Dermis microvascular lymphatic vessel endothelial cell (primary cell): ENCODE data around the gene DYNC1I1. TPM values are rescaled to one million over a fixed set of nuclear protein-coding genes. Genes with fewer than 3 reads are reported as not detected.

Experiments used
- DNase-seq, 2 donors: peaks; one replicate each; pipeline versions ENCODE4 v3.0.0 to v3.0.0-alpha.2; 2010; ENCODE audit warnings: low read depth in 2 of 2
- total RNA-seq: library from RNA; depleted of rRNA; stranded (reverse); fragments of >200 nt; gene quantifications from 2 replicates; pipeline ENCODE4 v1.2.1, GENCODE V29; 2014

DYNC1I1 gene
- total RNA-seq = 11.4 and 14.0 TPM in 2 replicates

DNA sequence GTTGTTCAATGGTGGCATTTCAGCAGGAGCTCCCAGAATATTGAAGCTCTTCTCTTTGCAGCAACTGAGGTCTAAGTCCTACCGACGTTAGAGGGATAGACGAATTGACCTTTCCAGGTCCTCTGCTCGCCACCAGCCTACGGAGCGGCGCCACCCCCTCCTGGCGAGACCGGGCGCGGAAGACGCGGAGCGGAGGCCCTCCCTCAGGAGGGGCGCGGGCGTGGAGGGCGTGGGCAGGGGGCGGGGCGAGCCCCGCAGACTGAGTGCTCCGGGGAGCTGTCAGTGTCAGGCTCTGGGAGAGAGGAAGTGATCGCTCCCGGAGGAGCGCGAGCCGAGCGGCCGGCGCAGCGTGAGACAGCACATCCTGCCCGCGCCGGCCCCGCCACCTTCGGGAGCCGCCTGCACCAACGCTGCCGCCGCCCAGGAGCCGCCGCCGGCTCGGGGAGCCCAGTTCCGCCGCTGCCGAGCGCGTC, at the start of gene DYNC1I1:
DYNC1I1 (plus strand) TSS at position 257 of the 473 bp plus-strand sequence. CDS start 32,176 bp downstream, outside the sequence.
- DNase-seq = peak; percentile 17 to 61

DNA sequence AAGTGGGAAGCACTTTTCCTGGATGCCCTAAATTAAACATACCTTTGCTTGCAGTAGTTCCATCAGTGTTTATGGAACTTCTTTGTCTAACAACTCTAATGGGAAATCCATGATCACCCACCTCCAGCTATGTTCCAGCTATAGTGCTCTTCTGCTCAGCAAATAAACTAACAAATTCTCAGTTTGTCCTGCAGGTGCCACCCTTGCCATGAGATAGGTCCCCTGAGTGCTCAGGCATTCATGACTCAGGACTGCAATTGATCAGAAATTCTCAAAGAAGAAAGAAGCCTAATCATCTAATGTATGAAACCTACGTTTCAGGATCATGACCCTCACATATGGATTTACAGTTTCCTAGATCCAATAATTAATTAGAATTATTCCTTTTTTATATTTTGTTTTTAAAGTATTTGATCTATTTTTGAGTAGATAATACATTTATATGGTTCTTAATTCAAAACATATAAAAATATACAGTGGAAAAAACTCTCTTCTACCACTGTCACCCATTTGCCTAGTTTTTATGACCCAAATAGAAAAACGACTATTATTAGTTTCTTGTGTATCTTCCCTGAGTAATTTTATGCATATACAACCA, 48.7 kb upstream of the DYNC1I1 start:
- DNase-seq = peak; percentile 70 to 75

DNA sequence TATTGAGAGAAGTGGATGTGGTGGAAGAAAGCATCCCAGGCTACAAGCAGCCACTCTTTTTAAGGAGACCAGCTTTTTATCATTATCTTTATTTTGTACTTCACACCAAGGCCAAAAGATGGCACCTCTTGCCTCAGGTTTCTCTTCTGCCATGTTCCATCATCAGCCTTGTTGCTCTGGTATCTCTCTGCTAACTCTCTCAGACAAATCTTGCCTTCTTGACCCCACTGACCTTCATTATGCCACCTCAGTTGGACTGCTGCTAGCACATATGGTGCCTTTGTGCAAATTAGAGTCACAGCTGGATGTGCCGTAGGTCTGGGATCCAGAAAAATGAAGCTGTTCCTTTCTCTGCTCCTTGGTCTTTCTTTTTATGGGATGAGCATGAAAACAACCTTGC, 47.1 kb upstream of the DYNC1I1 start:
- DNase-seq = peak; percentile 18 to 19

DNA sequence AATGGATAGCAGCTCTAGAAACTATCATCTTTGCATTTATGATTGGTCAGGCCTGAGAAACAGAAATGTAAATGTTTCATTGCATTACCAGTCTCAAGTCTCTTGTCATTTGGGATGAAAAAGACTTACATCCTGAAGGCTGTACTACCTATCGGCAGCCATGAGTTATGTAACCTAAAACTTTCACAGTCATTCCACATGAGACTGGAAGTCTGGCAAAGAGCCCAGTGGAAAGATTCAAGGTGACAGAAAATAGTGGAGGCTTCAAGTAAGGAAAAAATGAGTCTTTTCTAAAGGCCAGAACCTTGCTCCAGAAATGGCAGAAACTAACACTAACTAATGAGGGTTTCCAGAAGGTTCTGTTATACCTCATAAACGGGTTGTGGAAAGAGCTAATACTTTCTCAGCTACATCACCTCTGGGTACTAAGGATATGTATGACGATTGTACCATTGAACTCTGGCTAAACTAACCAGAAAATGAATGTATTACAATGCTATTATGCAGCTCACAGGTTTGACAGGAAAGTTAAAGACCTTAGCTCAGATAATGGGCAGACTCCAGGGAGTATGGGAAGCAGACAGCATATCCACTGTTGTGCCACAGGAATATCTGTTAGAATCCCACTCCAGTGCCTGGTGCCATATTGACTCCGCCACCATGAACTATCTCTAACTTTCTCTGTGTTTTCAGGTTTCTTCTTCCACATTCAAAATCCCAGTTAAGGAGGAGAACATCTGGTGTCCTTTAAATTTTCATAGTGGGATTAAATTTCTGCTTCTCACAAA, 41.7 kb upstream of the DYNC1I1 start:
- no peak for DNase-seq

DNA sequence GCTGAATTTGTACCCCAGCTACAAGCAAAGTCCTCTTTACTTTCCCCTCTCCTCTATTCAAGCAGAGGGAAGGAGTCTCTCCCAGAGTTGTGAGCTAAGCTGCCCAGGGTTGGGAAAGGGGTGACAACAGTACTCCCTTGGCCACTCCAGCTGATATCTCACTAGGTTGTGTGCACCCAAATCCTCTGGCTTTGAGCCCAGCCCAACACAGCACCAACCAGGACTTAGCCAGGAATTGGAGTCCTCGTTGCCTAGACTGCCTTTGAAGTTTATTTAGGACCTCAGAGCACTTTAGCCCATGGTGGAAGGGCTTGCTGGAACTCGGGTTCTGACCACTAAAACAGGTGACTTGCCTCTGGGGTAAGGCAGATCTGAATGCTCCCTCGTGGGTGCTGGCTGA, 35.7 kb upstream of the DYNC1I1 start:
- no peak for DNase-seq

DNA sequence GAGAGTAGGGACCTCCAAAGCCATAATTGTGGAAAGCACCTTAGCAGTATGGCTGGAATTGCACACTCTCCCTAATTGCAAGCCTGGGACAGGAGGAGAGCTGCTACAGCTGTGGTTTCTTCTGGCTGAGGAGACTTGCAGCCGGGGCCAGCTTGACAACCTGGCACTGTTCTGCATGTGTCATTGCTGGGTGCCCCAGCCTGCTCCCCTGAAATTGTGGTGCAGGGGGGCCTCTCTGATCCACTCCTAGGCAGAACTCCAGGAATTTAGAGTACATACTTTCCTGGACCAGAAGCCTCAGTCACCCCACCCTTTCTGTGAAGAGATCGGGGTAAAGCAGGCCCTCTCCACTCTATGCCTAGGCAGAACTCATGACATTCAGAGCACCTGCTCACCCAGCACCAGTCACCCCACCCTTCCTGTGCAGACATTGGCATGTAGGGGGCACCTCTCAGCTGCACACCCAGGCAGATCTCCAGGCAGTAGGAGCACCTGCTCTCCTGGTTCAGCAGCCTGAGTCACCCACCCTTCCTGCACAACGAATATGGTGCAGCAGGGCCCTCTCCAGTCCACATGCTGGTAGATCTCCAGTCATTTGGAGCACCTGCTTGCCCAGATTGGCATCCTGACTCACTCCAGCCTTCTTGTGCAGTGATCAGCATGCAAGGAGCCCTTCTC, 34.4 kb upstream of the DYNC1I1 start:
- DNase-seq = no peak

DNA sequence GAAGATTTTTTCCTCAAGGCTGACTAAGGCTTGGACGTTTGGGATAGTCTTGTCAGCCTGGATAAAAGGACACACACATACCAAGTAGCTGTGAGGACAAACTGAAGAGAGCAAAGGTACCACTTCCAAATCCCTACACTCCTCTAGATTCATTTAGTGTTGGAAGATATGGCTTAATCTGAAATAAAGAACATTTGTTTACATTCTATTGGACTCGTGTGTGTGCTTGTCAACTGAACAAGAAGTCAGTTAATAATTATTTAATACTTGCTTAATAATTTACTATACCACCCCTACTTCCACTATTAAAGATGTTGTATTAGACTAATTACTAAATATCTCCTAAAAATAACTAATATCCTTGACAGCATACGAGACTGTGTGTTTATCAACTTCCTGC, 23.3 kb upstream of the DYNC1I1 start:
- DNase-seq = no peak

DNA sequence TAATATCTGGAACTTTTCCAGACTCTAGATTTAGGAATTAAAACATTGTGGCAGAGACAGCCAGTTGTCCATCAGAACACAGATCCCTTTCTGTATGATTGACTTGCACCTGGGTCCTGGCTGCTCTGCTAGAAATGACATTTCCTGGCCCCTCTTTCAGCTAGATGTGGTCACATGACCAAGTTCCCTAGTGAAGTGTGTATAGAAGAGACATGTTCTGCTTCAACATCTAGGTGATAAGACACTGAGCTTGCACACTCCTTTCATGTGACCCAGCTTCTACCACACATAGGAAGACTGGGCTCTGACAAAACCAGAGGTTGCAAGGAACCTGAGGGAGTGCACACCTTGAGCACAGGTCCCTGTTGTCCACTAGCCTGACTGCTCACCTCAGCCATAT, 22.8 kb upstream of the DYNC1I1 start:
- DNase-seq = no peak

DNA sequence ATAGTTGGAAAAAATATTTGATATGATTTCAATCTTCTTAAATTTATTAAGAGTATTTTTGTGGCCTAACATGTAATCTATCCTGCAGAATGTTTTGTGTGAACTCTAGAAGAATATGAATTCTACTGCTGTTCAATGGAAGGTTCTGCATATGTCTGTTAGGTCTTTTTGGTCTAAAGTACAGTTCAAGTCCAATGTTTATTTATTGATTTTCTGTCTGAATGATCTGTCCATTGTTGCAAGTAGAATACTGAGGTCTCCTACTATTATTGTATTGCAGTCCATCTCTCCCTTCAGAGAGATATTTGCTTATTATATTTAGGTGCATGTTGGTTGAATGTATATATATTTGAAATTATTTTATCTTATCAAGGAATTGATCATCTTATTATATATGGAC, 18.9 kb upstream of the DYNC1I1 start:
- DNase-seq = no peak

DNA sequence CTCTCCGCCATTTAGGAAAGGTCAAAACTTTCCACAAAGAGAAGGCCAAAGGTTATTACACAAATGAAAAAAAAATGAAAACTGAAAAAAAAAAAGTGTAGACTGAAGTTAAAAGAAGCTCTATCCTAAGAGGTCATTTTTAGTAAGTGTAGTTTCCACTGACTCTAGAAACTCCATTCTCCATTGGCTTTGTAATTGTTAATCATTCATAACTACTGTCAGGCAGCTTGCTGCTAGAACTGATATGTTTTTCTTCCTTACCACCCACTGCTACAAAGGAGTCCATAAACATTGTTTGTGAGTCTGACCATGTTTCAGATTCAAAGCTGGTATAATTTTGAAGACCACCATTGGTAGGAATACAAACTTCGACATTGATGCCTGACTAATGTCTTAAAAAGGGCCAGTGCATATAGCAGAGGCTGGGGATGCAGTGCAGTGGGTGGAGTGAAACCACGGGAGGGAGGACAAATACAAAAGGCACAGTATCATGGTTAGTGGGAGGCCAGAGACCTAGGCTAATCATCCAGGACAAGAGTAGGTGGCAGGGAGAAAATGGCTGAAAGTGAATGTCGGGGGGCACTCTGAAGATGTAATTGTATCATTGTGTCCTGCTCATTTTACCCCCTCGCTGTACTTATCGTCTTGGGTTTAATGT, 16.9 kb upstream of the DYNC1I1 start:
- DNase-seq = no peak

DNA sequence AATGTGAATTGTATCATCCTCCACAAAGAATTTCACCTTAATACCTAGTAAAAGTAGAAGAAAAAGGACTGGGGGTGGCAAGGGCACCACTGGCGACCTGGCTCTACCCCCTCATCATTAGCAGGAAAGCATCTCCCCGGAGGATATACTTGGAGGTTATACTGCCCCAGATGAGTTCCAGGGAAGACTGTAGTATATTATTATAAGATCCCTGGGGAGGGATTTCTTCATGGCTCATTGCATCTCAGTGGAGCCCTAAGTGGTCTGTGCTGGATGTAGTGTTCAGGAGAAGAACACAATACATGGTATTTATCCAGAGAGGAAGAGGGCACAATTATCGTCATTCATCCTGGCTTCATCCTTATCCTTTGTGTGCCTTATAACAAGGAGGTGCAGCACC, 14.2 kb upstream of the DYNC1I1 start:
- DNase-seq = no peak

DNA sequence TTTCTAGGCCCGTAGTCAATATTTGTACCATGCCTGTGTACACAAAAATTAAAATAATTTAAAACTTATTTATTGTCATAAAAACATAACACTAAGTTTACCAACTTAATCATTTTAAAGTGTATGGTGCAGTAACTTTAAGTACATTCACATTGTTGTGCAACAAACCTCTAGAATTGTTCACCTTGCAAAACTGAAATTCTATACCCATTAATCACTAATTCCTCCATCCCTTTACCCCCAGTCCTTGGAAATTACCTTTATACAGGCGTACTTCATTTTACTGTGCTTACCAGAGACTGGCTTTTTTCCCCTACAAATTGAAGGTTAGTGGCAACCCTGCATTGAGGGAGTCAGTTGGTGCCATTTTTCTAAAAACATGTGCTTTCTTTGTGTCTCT, 6.3 kb upstream of the DYNC1I1 start:
- DNase-seq = no peak

DNA sequence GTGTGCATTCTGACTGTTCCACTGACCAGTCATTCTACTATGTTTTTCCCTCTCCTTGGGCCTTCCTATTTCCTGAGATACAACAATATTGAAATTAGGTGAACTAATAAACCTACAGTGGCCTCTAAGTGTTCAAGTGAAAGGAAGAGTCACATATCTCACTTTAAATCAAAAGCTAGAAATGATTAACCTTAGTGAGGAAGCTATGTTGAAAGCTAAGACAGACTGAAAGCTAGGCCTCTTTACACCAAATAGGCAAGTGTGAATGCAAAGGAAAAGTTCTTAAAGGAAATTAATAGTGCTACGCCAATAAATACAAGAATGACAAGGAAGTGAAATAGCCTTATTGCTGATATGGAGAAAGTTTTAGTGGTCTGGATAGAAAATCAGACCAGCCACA, 5.7 kb upstream of the DYNC1I1 start:
- no peak for DNase-seq

DNA sequence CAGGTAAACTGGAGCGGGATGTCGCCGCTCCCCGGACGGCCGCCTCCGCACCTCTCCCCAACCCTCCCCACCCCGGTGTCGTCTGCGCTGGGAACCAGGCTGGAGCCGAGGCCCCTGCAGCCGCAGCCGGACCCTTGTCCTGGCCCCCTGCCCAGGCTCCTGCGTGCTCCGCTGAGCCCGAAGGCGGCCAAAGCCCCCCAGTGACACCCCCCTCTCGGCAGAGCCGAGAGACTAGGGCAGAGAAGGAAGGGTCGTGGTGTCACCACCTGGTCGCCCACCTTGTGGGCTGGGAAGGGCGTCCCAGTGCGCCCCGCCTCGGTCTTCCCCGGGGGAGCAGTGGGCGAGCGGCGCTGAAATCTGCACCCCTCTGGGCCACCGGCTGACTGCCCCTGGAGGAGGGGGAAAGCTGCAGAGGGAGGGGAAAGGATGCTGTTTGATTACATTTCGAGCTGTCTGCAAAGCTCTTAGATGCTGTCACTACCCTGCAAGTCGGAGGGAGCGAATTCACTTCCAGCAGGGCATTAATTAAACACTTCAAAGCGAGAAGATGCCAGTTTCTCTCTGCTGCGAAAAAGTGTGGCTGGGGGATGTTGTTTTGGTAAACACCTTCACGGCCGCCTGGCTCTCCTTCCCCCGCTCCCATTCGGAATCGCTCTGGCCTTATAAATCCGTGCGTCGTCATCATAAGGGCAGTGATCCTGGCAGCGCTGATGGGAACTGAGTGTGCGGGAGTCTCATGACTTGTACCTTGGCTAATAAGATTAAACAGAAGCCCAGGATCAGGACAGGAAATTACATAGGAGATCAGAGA, 622 bp downstream of the DYNC1I1 start:
- peak in 1 of 2 donors; percentile 46 for DNase-seq

DNA sequence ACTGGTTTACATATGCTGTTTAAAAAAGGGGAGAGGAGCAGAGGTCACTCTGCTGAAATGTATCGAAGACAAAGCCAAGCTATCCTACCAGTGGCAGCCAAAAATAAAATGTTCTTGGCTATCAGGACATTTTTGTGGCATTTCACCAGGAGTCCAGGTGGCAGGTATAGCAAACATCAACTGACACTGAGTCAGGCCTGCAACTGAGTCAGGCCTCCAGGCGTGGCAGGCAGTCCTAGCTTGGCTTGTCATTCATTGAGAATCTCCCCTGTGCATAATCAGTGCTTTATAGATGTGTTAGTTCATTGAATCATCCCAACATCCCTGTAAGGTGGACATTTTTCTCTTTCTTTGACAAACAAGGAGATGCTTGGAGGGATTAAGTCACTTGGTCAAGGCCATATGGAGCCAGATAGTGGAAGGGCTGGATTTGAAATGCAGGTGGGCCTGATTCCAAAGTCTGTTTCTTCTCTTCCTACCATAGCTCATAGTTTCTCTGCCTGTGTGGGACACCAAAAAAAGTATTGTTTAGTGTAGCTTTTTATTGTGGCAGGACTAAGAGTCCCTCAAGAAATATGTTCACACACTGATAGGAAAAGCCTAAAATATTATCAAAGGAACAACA, 4.3 kb downstream of the DYNC1I1 start:
- no peak for DNase-seq

DNA sequence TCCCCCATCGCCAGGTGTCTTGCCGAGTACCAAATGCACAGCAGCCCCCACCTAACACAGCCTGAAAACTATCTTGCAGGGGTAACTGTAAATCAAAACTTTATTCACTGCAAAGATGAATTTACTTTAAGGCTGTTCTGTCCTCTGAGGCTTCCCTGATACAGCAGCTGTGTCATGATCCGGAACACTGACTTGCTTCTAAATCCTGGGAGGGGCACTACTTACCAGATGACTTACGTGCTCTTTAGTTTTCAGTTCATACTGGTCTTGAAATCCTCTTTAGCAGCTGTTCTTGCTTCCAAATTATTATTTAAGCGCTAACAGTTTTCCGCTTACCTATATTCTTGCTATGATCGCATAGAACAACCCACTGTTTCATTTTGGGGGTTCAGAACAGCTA, 4.9 kb downstream of the DYNC1I1 start:
- DNase-seq = no peak

DNA sequence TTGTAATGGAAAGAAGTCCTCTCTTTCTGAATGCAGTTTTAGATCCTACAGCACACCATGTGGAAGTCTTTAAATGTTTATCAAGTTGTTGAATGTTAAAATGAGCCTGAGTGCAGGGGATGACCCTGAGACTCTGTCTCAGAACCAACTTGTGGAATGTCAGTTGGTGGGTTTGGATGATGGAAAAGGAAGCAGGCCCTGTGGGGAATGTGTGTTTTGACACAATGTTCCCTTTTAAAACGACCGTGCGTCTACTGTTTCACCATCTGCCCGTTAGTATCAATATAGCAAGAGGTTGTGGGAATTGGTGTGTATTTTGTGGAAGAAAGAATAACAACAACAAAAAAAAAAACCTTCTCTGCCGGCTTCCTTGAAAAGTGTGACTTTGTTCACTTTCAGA, 8.3 kb downstream of the DYNC1I1 start:
- DNase-seq = no peak

DNA sequence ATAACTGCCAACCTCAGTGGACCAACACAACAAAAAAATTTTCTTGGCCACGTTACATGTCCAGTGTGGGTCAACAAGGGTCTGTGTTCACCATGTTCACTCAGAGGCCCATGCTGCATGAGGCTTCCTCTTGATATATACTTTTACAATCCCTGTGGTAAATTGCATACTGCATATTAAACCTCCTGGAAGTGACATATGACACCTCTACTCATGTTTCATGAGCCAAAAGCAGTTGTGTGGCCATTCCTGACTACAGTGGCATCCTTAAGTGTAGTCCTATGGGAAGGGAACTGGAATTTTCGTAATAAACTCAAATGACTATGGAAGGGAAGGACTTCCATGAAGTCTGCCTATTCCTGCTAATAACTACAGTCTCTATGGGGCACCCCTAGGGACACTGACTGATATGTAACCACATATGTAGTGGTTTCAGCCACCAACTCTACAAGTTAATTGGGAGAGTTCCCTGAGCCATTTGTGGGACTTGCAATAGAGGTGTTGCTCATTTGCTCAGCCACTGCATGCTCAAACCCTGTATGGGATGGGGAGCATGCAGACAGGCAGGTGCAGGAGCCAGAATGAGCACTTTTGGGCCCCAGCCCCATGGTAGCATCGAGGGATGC, 9.7 kb downstream of the DYNC1I1 start:
- no peak for DNase-seq

DNA sequence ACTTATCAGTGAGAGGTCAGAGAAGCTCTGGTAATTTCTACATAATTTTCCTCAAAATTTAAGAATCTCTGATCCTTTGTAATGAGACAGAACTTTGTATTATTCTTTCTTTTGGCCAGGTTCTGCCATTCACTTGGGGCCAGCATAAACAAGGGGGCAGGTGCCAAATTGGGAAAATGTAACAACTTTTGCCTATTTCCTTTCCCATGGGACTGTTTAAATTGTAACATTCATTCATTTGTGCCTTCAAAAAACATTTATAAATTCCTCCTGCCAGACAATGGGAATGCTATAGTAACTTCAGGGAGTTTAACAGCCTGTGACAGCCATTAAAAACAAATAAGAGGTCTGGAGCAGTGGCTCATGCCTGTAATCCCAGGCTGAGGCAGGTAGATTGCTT, 12.4 kb downstream of the DYNC1I1 start:
- DNase-seq = peak; percentile 41 to 64

DNA sequence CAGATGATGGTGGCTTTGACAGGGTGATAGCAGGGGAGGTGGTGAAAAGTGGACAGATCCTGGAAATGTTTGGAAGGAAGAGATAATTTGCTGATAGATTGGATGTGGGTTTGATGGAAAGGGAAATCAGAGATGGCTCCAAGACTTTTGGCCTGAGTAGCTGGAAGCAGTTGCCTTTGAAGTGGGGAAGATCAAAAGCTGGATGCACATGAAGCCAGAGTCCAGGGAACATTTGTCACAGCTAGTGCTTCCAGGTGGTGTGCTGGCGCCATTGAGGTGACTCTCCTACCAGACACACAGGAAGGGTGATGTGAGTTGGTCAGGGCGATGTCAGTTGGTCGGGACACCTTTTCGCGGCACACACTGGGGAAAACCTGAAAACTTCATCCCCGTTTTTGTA, 15.9 kb downstream of the DYNC1I1 start:
- no peak for DNase-seq
